ENCODE results near the gene MAPKAP1.

Gene MAPKAP1

DNA sequence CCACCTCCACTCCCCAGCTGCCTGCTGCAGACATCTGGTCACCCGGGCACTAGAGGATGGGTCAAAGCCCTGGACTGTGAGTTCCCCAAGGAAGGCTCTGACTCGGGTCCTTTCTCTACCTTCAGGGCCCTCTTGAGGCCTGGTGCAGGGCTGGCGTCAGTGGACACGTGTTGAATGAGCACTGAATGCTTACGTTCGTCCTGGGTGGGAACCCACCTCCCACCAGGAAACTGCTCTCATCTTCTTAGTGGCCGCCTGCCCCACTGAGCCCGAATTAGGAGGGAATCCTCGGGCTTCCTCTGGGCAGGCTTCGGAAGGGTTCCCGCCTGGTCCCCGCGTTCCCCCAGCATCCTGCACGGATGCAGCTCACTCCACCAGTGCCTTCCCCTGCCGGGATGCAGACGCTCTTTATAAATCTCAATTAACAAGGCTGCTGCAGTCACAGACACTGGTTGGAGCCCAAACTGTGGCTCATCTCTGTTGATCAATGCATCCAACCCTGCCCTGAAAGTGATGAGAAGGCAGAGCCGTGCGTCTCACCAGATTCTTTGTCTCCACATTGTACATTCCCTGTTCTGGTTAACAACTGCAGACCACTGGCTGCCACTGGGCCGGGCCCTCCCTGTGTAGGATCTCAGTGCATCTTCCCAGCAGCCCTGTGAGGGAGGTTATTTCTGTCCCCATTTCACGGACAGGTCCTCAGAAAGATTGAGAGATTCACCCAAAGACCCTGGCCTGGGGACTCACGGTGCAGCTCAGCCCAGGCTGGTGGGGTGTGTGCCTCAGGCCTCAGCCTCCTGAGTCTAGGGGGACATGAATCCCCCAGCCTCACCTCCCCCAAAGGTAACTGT is 276.6 kb downstream of the MAPKAP1 start:
- no peak overlapping the region for H3K27ac ChIP-seq
- TF ChIP-seq, protein P1, sequence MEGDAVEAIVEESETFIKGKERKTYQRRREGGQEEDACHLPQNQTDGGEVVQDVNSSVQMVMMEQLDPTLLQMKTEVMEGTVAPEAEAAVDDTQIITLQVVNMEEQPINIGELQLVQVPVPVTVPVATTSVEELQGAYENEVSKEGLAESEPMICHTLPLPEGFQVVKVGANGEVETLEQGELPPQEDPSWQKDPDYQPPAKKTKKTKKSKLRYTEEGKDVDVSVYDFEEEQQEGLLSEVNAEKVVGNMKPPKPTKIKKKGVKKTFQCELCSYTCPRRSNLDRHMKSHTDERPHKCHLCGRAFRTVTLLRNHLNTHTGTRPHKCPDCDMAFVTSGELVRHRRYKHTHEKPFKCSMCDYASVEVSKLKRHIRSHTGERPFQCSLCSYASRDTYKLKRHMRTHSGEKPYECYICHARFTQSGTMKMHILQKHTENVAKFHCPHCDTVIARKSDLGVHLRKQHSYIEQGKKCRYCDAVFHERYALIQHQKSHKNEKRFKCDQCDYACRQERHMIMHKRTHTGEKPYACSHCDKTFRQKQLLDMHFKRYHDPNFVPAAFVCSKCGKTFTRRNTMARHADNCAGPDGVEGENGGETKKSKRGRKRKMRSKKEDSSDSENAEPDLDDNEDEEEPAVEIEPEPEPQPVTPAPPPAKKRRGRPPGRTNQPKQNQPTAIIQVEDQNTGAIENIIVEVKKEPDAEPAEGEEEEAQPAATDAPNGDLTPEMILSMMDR (IDR thresholded peaks at IDR 0.05), result no peak
- TF ChIP-seq ZFX (IDR thresholded peaks at IDR 0.05; ENCODE audit: borderline replicate concordance), result no peak

DNA sequence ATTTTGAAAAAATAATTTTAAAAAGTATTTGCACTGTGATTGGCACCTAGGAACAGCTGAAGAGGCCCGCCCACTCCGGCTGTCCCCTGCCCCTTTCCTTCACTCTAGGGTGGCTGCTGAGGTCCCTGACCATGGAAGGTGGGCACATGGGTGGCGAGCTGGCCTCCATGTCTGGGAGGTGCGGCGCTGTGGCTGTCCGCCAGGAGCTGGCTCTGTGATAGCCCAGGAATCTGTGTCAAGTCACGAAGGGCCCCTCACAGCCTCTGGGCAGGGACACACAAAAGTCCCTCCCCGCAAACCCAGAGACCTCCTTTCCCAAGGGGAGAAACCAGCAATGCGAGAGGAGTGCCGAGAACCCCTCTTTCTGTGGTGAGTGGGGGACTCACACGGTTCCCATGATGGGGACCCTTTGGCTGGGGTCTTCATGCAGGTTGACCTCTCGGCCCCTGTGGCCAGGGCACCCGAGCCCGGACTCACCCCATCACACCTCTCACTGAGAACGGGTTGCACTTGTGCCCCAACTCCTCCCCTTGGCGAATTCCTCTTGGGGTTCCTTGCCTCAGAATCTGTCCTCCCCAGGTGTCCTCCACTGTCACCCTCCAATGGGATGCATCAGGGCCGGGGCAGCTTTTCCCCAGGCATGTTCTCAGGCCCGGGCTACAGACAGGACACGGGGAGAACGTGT is 277.4 kb downstream of the MAPKAP1 start:
- H3K27ac ChIP-seq, result no peak overlapping the region
- no peak for TF ChIP-seq ZFX (IDR thresholded peaks at IDR 0.05; ENCODE audit: borderline replicate concordance)
- TF ChIP-seq, protein P1 (IDR thresholded peaks at IDR 0.05), result no peak

DNA sequence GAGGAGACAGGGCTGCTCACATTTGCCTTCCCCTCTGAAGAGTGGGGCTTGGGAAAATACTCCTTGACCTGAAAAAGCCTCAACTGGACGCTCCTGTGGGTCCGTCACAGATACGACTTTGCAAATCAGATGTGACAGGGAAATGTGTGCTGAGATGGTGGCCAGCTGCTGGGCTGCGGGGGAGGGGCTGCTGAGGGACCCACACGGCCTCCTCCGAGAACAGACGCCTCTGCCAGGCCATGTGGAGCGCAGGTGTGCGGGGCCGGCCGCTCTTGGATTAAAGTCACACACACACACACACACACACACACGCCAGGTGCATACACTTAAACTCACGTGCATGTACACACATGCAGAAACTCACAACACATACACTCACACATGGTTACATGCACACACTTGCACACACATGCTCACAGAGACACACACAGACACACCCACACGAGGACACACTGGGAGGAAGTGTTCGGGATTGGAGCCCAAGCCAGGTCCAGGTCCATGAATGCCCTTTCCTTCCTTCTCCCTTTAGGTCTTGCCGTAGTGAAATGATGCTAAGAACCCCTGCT is 278.0 kb downstream of the MAPKAP1 start:
- TF ChIP-seq, protein P1 (IDR thresholded peaks at IDR 0.05), result no peak
- TF ChIP-seq ZFX (IDR thresholded peaks at IDR 0.05; ENCODE audit: borderline replicate concordance), result no peak
- H3K27ac ChIP-seq, result no peak overlapping the region

DNA sequence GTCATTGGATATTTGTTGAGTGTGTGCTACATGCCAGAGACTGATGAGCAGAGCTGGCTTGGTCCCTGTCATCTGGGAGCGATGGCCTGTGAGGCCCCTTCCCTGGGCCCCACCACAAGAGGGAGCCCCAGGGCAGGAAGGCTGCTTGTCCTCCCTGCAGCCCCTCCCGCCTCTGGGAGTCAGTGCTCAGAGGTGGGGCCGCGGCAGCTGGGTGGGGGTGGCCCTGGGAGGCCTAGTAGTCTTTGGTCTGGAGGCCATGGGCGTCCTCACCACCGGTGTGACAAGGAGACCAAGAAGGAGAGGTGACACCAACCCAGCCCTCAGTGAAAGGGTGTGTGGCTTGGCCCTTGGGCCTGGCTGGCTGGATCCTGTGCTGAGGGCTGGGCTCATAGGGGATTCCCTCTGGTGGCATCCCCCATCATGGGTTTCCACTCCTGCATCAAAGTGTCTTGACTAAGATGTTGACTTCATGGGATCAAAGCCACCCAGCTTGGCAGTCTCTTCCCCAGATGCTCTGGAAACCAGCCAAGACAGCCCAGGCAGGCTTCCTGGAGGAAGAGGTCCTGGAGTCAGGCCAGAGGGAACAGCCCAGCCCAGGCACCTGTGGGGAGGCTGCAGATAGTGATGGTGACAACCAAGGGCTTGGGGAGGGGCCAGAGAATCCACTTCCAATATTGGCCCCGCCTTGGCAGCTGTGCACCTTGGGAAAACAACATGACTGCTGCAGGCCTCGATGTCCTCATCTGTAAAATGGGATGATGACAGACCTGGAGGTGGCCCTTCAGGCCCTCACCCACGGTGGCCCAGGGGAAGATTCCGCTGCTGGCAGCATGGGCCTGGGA is 278.7 kb downstream of the MAPKAP1 start:
- TF ChIP-seq ZFX (IDR thresholded peaks at IDR 0.05; ENCODE audit: borderline replicate concordance), result no peak
- TF ChIP-seq, protein P1 (IDR thresholded peaks at IDR 0.05), result peak; percentile 74
- H3K27ac ChIP-seq, result no peak overlapping the region

DNA sequence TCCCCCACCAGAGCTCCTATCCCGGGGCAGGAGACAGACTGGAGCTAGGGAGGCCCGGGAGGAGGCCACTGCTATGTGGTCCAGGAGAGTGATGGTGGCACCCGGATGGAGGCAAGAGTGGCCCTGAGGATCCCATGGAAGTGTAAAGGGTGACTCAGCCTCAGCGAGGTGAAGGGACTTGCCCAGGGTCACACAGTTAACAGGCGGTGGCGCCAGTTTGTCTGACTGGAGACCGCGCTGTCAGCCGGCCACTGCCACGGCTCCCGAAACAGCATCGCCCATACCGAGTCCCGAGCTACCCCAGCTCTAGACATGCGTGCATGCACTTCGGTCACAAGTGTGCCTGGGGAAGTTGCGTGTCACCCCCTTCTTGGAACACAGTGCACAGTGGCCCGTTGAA is 279.5 kb downstream of the MAPKAP1 start:
- no peak for TF ChIP-seq ZFX (IDR thresholded peaks at IDR 0.05; ENCODE audit: borderline replicate concordance)
- TF ChIP-seq, protein P1 (IDR thresholded peaks at IDR 0.05), result no peak
- H3K27ac ChIP-seq, result no peak overlapping the region

DNA sequence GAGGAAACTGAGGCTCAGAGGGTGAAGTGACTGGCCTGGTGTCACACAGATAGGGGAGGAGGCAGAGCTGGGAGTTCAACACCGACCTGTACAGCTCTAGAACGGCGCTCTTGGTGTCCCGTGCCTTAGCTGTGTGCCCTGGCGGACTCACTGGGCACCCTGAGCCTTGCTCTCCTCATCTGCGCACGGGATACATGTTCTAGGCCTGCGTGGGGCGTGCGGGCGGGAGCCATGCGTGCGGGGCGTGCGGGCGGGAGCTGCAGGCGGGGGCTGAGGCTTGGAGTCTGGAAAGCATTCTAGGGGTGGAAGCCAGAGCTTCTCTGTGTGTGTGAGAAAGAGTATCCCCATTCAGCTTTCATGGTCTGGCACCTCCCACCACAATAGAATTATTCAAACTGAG is 280.1 kb downstream of the MAPKAP1 start:
- no peak for TF ChIP-seq ZFX (IDR thresholded peaks at IDR 0.05; ENCODE audit: borderline replicate concordance)
- TF ChIP-seq, protein P1 (IDR thresholded peaks at IDR 0.05), result no peak
- no peak overlapping the region for H3K27ac ChIP-seq

All from 22Rv1 (cell line).